Neural cell (in vitro differentiated cells): Measurements from ENCODE around the gene SLFN12. TPM values are rescaled to one million over a fixed set of nuclear protein-coding genes. Genes with fewer than 3 reads are reported as not detected.

ENCODE experiments used
- H2AFZ ChIP-seq: fragments of 200-600, 300-800 bp; sonication (generic), shearing (Covaris generic); 2 replicates; pipeline ENCODE4 v1.6.0; 2014; ENCODE audit warnings: low read depth, mild to moderate bottlenecking, antibody characterized with exemption, low read length, moderate library complexity
- H3F3A ChIP-seq: fragments of 200-600 bp; shearing (Covaris generic); 2 replicates; pipeline ENCODE4 v1.6.1; 2016; ENCODE audit warnings: mild to moderate bottlenecking, moderate library complexity, mixed read lengths, antibody characterized with exemption, low read length; ENCODE audit not compliant: insufficient read depth, poor library complexity, severe bottlenecking
- H3K27ac ChIP-seq: fragments of 200-600, 300-800 bp; sonication (generic), shearing (Covaris generic); 2 replicates; pipeline ENCODE4 v1.5.1; 2014; ENCODE audit warnings: mild to moderate bottlenecking, low read length, moderate library complexity
- H3K27me3 ChIP-seq: fragments of 300-800, 200-600 bp; sonication (generic), shearing (Covaris generic); 2 replicates; pipeline ENCODE4 v1.6.0; 2014; ENCODE audit warnings: mild to moderate bottlenecking, low read depth, low read length, moderate library complexity; ENCODE audit not compliant: insufficient read depth
- H3K36me3 ChIP-seq: fragments of 300-800, 200-600 bp; sonication (generic), shearing (Covaris generic); 2 replicates; pipeline ENCODE4 v1.5.1; 2014; ENCODE audit warnings: mild to moderate bottlenecking, antibody characterized with exemption, low read length, moderate library complexity; ENCODE audit not compliant: insufficient read depth
- H3K4me2 ChIP-seq: fragments of 300-800, 200-600 bp; sonication (generic), shearing (Covaris generic); 2 replicates; pipeline ENCODE4 v1.6.0; 2014; ENCODE audit warnings: mild to moderate bottlenecking, low read length
- H3K4me3 ChIP-seq: fragments of 300-800, 200-600 bp; sonication (generic), shearing (Covaris generic); 2 replicates; pipeline ENCODE4 v1.5.1; 2014; ENCODE audit warnings: mild to moderate bottlenecking, low read length, moderate library complexity
- H3K79me2 ChIP-seq: fragments of 200-600 bp; shearing (Covaris generic); replicated peaks from 2 replicates; pipeline ENCODE4 v1.6.0; 2014; ENCODE audit warnings: mild to moderate bottlenecking, low read length, moderate library complexity; ENCODE audit not compliant: insufficient read depth
- H3K9ac ChIP-seq: fragments of 300-800, 200-600 bp; sonication (generic), shearing (Covaris generic); 2 replicates; pipeline ENCODE4 v1.6.1; 2016; ENCODE audit warnings: mild to moderate bottlenecking, low read length, mixed read lengths
- H3K9me2 ChIP-seq: fragments of 200-600 bp; shearing (Covaris generic); 2 replicates; pipeline ENCODE4 v1.6.1; 2016; ENCODE audit warnings: mild to moderate bottlenecking, low read length, mixed read lengths; ENCODE audit not compliant: insufficient read depth
- H3K9me3 ChIP-seq: fragments of 200-600, 300-800 bp; sonication (generic), shearing (Covaris generic); 2 replicates; pipeline ENCODE4 v1.6.1; 2016; ENCODE audit warnings: mild to moderate bottlenecking, mixed run types, low read length, moderate library complexity, mixed read lengths
- H4K20me1 ChIP-seq: fragments of 200-600 bp; shearing (Covaris generic); 2 replicates; pipeline ENCODE4 v1.6.1; 2016; ENCODE audit warnings: mild to moderate bottlenecking, mixed run types; ENCODE audit not compliant: insufficient read depth
- CTCF ChIP-seq: fragments of 450-650 bp; IDR thresholded peaks from 2 replicates; pipeline ENCODE4 v1.5.1; 2014; ENCODE audit warnings: antibody characterized with exemption, mild to moderate bottlenecking, moderate library complexity; ENCODE audit not compliant: poor library complexity, severe bottlenecking
- EP300 ChIP-seq: fragments of 450-650 bp; conservative IDR thresholded peaks from 2 replicates; pipeline ENCODE4 v1.6.1; 2014; ENCODE audit warnings: antibody characterized with exemption, mild to moderate bottlenecking, moderate library complexity; ENCODE audit not compliant: poor library complexity, severe bottlenecking
- EZH2 ChIP-seq: fragments of 200-600, 300-800 bp; shearing (Covaris generic), sonication (generic); IDR thresholded peaks from 2 replicates; pipeline ENCODE4 v1.6.1; 2014; ENCODE audit warnings: antibody characterized with exemption, low read length, borderline replicate concordance, mild to moderate bottlenecking; ENCODE audit not compliant: insufficient read depth, poor library complexity, severe bottlenecking
- MXI1 ChIP-seq: fragments of 450-650 bp; conservative IDR thresholded peaks from 2 replicates; pipeline ENCODE4 v1.6.1; 2014; ENCODE audit warnings: antibody characterized with exemption, mild to moderate bottlenecking; ENCODE audit not compliant: poor library complexity, severe bottlenecking
- POLR2AphosphoS5 ChIP-seq: IDR thresholded peaks from 2 replicates; pipeline ENCODE4 v1.6.1; 2012
- RAD21 ChIP-seq: fragments of 450-650 bp; conservative IDR thresholded peaks from 2 replicates; pipeline ENCODE4 v1.6.1; 2014; ENCODE audit warnings: antibody characterized with exemption, mild to moderate bottlenecking, moderate library complexity
- REST ChIP-seq: IDR thresholded peaks from 2 replicates; pipeline ENCODE4 v1.6.1; 2012; ENCODE audit warnings: borderline replicate concordance
- SMC3 ChIP-seq: fragments of 450-650 bp; conservative IDR thresholded peaks from 2 replicates; pipeline ENCODE4 v1.6.1; 2014; ENCODE audit warnings: antibody characterized with exemption, mild to moderate bottlenecking, moderate library complexity; ENCODE audit not compliant: poor library complexity
- TAF1 ChIP-seq: IDR thresholded peaks from 2 replicates; pipeline ENCODE4 v1.6.1; 2012; ENCODE audit warnings: low read depth
- polyA plus RNA-seq: library from polyadenylated mRNA; depleted of rRNA; stranded (reverse); fragments of >200 nt; gene quantifications from 2 replicates; pipeline ENCODE4 v1.2.3, GENCODE V29; 2014

Gene SLFN12
- polyA plus RNA-seq, 1 donor from 2014 or later, result not detected

GRCh38 chr17:35477248-35477647 lies 44.9 kb upstream of the SLFN12 start:
- Histone ChIP-seq H3K27ac (no peak overlapping the region), H3K4me2 (no peak overlapping the region), H3K36me3 (no peaks in the 10 kb centered on the region), H3K9me2 (no peaks in the 10 kb centered on the region), H3K9me3 (peaks cover 4% of the 10 kb centered on the region), H3K79me2 (no peaks in the 10 kb centered on the region), H3K4me3 (no peak overlapping the region), H2AFZ (no peak overlapping the region), H3K9ac (no peak overlapping the region), H3F3A (no peaks in the 10 kb centered on the region), H3K27me3 (peaks cover 42% of the 10 kb centered on the region), H4K20me1 (no peaks in the 10 kb centered on the region)
- TF ChIP-seq RAD21 (no peak), SMC3 (no peak), MXI1 (no peak), TAF1 (no peak), REST (no peak), EZH2 (no peak), EP300 (no peak), CTCF (no peak)

GRCh38 chr17:35476283-35476820 lies 44.1 kb upstream of the SLFN12 start:
- Histone ChIP-seq H3F3A (no peaks in the 10 kb centered on the region), H3K27ac (no peak overlapping the region), H3K27me3 (peaks cover 41% of the 10 kb centered on the region), H3K9me3 (peaks cover 4% of the 10 kb centered on the region), H3K4me3 (no peak overlapping the region), H4K20me1 (no peaks in the 10 kb centered on the region), H3K9ac (no peak overlapping the region), H2AFZ (no peak overlapping the region), H3K9me2 (no peaks in the 10 kb centered on the region), H3K4me2 (no peak overlapping the region), H3K36me3 (no peaks in the 10 kb centered on the region), H3K79me2 (no peaks in the 10 kb centered on the region)
- TF ChIP-seq CTCF, result no peak
- no peak for TF ChIP-seq RAD21
- no peak for TF ChIP-seq EP300
- TF ChIP-seq SMC3, result no peak
- TF ChIP-seq MXI1, result no peak
- TF ChIP-seq REST, result no peak
- no peak for TF ChIP-seq EZH2
- no peak for TF ChIP-seq POLR2AphosphoS5
- TF ChIP-seq TAF1, result no peak
